NCI-H1436 (cell line): ENCODE results near the gene HSD11B1.

Experiments
- DNase-seq: peaks from one replicate; lab custom pipeline; 2025; lab: John Stamatoyannopoulos, UW

The HSD11B1 gene

GRCh38 chr1:209704584-209704983 lies at the start of gene HSD11B1:
HSD11B1 (plus strand) TSS chr1:209704846; CDS start chr1:209704943, 97 bp downstream.
- no peak for DNase-seq

DNA sequence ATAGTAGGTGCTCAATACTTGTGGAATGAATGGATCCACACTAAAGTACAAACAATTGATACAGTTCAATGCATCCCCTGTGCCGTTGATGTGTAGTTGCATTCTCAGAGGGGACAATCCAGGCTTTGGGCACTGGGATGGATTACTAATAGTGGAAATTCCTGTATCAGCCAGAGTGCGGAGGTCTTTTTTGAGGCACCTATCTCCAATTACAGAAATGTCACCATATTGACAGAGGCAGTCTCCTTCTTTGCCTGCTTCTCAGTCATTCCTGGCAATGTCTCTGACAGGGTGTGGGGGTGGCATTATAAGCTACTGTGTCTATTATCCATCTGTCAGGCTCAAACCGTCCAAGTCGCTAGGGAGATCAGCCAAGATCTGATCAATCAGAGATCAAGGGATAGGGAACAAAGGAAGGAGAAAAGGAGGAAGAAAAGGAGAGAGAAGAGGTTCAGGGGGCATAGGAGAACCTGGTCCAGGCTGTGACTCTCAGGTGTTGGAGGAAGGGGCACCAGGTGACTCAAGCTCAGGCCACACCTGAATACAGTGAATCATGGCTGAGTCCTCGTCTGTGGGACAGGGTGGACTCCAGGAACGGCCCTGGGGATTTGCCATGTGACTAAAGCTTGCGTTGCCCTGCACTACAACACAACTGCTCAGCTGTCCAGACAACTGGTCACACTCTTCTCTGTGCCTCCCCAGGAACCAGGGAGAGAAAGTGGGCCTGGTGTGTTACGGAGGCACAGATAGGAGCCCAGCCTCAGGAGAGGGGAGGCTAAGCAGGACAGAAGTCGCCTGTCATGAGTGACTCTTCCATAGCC lies 49.0 kb upstream of the HSD11B1 start:
- no peak for DNase-seq

GRCh38 chr1:209657140-209657879 lies 47.3 kb upstream of the HSD11B1 start:
- no peak for DNase-seq

- no peak for DNase-seq
These were observed 46.7 kb upstream of the HSD11B1 start for GRCh38 chr1:209657918-209658317.

- no peak for DNase-seq
These were observed 44.7 kb upstream of the HSD11B1 start for GRCh38 chr1:209659909-209660308.

- no peak for DNase-seq
These were observed 43.6 kb upstream of the HSD11B1 start for GRCh38 chr1:209661071-209661470.

DNA sequence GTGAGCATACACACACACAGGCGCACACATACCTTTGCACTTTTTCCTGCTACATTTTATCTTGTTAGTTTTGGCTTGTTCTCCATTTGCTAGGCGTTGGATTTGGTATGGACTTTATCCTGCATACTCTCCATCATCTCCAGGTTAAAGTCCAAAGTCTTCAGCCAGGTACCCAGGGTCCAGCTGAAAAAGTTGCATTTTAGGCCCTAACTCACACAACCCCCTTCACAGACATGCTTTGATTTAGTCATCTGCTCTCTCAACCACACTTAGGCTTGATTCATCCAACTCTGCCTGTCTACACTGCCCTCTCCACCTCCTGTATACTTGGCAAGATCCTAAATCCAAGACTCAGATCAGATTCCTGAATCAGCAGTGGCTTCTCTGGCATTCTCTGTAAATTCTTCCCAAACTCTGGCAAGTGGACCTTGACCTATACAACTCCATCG lies 41.7 kb upstream of the HSD11B1 start:
- no peak for DNase-seq

GRCh38 chr1:209667103-209667502 lies 37.5 kb upstream of the HSD11B1 start:
- DNase-seq, result no peak

GRCh38 chr1:209667708-209668107 lies 36.9 kb upstream of the HSD11B1 start:
- no peak for DNase-seq

DNA sequence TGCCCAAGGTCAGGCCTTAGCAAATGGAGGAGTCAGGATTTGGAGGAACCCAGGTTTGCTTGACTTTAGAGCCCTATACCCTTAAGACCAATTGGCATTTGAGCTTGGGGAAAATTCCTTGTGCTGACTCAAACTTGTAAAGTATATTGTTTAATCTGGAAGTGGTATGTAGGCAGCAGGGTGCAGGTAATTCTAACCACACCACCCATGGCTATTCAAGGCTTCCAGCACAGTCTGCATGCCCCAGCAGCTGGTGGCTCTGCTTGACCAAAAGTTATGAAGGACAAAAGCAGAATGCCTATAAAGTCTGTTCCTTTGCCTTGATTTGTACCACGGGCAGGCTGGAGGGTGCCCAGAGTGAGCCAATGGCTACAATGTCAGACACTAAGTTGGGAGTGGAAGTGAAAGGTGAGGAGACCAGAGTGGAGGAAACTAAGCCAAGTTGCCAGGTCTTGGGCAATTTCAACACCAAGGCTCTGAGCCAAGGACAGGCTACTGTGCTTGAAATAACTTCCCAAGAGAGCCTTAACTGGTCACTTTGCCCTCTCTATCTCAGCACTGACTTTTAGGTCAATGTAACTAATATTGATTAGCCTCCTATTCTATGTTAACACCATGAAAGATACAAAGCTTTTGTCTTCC lies 34.1 kb upstream of the HSD11B1 start:
- DNase-seq, result no peak

DNA sequence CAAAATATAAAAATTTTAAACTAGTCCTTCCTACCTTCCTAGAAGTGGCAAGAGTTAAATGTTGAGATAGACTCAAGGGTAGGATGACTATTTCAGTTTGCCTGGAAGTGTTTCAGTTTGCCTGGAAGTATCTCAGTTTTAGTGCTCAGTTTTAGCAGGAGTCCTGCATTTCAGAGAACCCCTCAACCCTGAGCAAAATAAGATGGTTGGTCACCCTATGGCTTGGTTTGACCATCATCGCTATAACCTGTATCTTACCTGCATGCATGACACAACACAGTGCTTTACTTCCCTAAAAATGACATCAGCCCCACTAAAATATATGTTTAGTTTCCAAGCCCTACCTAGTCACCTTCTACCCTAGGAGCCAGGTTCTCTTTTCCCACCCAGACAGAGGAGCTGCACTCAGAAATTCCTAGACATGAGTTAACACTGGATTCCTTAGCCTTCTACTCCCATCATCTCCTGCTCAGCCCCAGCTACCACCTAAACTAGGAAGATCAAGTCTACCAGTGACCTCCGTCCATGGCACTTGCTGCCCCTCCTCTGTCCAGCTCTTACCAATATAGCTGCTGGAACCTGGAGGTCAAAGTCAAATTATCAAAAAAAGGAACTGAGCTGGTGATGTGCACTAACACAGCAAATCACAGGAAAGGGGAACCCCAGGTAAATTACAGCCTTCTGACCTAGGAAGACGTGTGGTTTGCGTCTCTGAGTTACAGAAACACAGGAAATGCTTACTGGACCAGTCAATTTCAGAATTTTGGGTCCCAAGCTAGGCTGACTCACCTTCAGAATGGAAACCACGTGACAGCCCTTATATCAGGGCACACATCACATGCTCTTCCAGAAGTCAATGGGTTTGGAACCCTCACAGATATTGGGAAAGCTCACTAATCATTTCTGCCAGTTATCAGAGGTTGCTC lies 31.7 kb upstream of the HSD11B1 start:
- no peak for DNase-seq

- DNase-seq, result no peak
These were observed 30.8 kb upstream of the HSD11B1 start for GRCh38 chr1:209673631-209674417.

DNA sequence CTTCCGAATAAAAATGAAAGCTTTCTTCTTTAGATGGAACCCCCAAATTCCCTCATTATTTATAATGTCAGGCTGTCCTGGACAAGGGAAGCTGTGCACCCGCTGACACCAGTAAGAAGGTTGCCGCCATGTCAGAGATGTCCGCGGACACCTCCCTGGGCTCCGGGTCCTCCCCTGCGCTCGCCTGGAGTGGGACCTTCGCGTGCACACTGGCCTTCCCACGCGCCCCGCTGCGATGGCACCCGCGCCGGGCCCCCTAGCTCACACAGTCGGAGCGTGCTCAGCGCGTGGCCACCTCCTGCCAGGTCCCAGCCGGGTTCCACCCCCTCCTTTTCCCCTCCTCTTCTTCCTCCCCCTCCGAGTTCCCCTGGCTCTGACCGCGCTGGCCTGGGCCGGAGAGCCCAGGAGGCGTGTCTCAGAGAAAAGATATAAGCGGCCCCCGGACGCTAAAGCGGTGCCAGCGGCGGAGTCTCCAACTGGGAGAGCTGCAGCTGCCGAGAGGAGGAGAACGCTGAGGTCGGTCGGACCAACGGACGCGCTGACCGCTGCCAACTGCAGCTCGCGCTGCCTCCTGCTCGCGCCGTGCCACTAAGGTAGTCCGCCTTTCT lies 29.6 kb upstream of the HSD11B1 start, which contains the start of gene G0S2:
G0S2 (plus strand) TSS at position 456 of the 608 bp plus-strand sequence. CDS start 273 bp downstream, outside the sequence.
- DNase-seq, result no peak

DNA sequence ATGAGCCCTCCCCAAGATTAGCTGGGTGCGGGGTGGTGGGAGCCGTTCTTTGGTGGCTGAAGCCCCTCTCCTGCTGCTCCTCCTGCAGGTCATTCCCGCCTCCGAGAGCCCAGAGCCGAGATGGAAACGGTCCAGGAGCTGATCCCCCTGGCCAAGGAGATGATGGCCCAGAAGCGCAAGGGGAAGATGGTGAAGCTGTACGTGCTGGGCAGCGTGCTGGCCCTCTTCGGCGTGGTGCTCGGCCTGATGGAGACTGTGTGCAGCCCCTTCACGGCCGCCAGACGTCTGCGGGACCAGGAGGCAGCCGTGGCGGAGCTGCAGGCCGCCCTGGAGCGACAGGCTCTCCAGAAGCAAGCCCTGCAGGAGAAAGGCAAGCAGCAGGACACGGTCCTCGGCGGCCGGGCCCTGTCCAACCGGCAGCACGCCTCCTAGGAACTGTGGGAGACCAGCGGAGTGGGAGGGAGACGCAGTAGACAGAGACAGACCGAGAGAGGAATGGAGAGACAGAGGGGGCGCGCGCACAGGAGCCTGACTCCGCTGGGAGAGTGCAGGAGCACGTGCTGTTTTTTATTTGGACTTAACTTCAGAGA lies 29.0 kb upstream of the HSD11B1 start:
- DNase-seq, result no peak

DNA sequence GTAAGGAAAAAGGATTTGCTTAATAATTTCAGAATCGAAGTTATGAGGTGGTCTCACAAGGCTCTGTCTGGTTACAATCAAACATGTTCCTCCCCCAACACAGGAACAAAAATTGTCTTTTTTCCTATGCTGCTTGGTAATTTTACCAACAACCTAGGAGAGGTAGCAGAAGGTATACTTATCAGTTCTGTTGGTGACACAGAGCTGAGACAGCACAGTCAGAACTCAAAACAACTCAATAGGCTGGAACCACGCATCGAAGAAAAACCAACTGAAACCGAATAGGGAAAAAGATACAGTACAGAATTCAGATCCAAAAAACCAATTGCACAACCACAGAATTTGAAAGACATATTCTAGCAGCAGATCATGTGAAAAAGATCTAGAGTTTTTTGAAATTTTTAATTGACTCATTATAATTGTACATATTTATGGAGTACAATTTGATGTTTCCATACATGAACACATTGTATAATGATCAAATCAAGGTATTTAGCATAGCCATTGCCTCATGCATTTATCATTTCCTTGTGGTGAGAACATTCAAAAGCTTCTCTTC lies 25.6 kb upstream of the HSD11B1 start:
- DNase-seq, result no peak

DNA sequence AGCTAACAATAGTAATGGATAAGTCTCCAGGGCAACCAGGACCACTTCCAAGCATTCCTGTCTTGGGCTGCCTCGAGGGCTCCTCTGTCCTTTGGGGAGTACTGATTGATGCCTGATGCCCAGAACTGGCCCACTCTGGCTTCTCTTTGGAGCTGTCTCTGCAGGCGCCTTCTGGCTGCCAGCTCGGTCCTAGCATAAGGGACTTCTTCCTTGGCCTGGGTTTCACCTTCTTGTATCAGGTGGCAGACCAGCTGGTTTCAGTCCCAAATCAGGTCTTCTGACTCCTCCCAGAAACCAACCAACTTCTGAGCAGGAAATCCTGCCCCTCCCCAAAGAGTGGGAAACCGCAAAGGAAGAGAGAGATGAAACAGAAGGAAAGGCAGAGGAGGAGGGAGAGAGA lies 18.8 kb upstream of the HSD11B1 start:
- no peak for DNase-seq

DNA sequence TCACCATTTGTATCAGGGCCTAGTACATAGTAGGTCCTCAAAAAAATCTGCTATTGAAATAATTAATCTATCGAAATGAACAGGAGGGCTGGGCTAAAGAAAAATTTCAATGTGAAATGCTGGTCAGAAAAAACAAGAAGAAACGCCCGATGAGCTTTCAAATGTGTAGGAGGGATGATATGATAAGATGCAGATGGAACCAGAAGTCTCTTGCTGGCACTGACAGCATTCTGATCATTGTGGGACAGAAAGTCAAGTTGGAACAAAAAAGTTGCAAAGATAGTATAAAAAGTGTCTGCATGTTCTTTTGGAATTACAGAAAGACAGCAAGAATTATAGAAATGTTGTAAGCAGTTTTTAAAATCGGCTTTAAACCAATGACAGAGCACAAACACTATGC lies 18.3 kb upstream of the HSD11B1 start:
- DNase-seq, result no peak

DNA sequence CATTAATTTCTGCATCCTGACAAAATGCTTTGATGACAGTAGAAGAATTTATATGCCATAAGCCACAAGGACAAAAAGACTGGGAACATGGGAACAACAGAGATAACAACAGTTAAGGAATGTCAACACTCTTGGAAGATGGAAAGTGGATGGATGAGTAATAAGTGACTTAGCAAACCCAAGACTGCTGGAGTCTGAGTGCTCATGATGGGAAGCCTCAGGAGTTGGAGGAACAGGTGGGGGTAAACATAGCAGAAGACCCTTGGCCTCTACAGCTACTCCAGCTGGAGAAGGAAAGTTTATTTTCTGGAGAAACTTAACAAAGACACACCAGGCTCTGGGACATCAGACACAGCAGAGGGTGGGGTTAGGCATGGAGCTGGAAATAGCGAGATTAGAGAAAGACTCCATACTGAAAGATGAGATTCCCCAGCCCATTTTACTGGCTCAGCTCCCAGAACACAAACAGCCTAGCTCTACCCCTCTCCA lies 15.9 kb upstream of the HSD11B1 start:
- DNase-seq, result no peak

- DNase-seq, result no peak
These were observed 15.2 kb upstream of the HSD11B1 start for GRCh38 chr1:209689477-209689876.
